ENCODE data around the gene ZIC2. TPM values are rescaled to one million over a fixed set of nuclear protein-coding genes. Genes with fewer than 3 reads are reported as not detected.
A peak's percentile ranks its signal among the peaks of the same experiment; 100 is the strongest.

Gene ZIC2
- total RNA-seq, 1 donor from 2014 or later, result 1.8 TPM

DNA sequence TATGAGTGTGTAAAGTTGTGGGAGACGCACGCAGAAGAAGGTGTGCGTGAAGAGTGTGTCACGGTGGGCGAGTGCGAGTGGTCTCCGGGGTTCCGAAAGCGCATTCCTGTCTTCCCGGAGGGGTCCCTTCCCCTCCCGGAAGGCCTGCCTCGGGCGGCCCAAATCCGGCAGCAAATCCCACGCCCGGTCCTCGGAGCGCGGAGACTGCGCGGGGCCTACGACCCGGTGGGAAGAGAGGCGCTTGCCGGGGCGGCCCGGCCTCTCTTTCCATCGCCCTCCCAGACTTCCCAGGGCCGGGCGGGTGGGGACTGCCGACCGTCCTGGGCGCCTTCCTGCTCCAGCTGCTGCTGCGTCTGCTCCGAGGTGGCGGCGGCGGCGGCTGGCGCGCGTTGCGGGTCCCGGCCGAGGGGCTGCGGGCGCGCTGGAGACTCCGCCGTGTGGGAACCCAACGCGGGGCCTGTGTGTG lies 12.1 kb upstream of the ZIC2 start:
- Mint-ChIP-seq H3K36me3 (ENCODE audit: low read depth, unreplicated experiment) (peaks cover 3% of the 10 kb centered on the region), H3K4me3 (ENCODE audit: unreplicated experiment) (peak overlapping the region; percentile 64), H3K27ac (ENCODE audit: unreplicated experiment) (peak overlapping the region; percentile 97), H3K27me3 (ENCODE audit: low read depth, unreplicated experiment) (peaks cover 65% of the 10 kb centered on the region), H3K9me3 (ENCODE audit: unreplicated experiment) (peaks cover 22% of the 10 kb centered on the region), H3K4me1 (ENCODE audit: low read depth, unreplicated experiment) (no peaks in the 10 kb centered on the region)
- peaks cover 32% of the 10 kb centered on the region for H3K79me2 ChIP-seq (ENCODE audit: insufficient read depth, low read length)
- H3K4me2 ChIP-seq (ENCODE audit: low read length), result peak overlapping the region; percentile 80
- TF ChIP-seq EZH2 (IDR thresholded peaks at IDR 0.05; ENCODE audit: insufficient read depth, low read length), result peak; percentile 96
- TF ChIP-seq CTCF (IDR thresholded peaks at IDR 0.05; ENCODE audit: insufficient read depth, low read depth, low read length), result no peak
- no peaks in the 10 kb centered on the region for H4K20me1 ChIP-seq (ENCODE audit: insufficient read depth, low read length)
- H3K27ac ChIP-seq (ENCODE audit: low read depth, low read length), result peak overlapping the region; percentile 58
- H3K9me3 ChIP-seq (ENCODE audit: insufficient read depth, low read depth, low read length), result peaks cover 4% of the 10 kb centered on the region
- DNase-seq (ENCODE audit: low read depth) (no peak), FAIRE-seq (no peak)
- peak overlapping the region; percentile 79 for H3K9ac ChIP-seq (ENCODE audit: low read length)
- H3K36me3 ChIP-seq (ENCODE audit: insufficient read depth, low read length), result no peaks in the 10 kb centered on the region
- peak overlapping the region; percentile 55 for H2AFZ ChIP-seq (ENCODE audit: low read depth, low read length)
- peaks cover 70% of the 10 kb centered on the region for H3K27me3 ChIP-seq (ENCODE audit: insufficient read depth, low read length)
- peaks cover 11% of the 10 kb centered on the region for H3K4me1 ChIP-seq (ENCODE audit: insufficient read depth, low read length)
- peak overlapping the region; percentile 47 for H3K4me3 ChIP-seq (ENCODE audit: insufficient read depth, low read depth, low read length)

DNA sequence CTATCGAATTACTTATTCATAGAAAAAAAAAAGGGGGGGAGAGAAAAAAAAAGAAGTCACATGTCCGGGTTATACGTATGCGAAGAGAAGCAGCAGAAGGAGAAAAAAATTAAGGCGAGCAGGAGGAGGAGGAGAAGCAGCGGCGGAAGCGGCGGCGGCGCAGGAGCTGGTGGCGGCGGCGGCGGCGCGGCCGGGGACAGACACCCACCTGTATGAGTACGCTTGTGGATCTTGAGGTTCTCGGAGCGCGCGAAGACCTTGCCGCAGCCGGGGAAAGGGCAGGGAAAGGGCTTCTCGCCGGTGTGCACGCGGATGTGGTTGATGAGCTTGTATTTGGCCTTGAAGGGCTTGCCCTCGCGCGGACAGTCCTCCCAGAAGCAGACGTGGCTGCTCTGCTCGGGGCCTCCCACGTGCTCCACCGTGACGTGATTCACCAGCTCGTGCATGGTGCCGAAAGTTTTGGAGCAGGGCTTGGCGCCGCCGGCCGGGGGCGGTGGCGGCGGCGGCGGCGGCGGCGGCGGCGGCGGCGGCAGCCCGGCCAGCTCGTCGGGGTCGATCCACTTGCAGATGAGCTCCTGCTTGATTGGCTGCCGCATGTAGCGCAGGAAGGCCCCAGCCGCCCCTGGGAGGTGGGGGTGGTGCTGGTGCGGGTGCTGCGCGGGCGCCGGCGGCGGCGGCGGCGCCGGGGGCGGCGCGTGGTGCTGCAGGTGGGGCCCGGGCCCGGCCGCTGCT lies 11.5 kb upstream of the ZIC2 start:
- peaks cover 32% of the 10 kb centered on the region for H3K79me2 ChIP-seq (ENCODE audit: insufficient read depth, low read length)
- DNase-seq (ENCODE audit: low read depth), result no peak
- no peak for TF ChIP-seq CTCF (IDR thresholded peaks at IDR 0.05; ENCODE audit: insufficient read depth, low read depth, low read length)
- no peak for TF ChIP-seq EZH2 (IDR thresholded peaks at IDR 0.05; ENCODE audit: insufficient read depth, low read length)
- H3K36me3 ChIP-seq (ENCODE audit: insufficient read depth, low read length), result no peaks in the 10 kb centered on the region
- H2AFZ ChIP-seq (ENCODE audit: low read depth, low read length), result peak overlapping the region; percentile 74
- peak overlapping the region; percentile 52 for H3K27ac ChIP-seq (ENCODE audit: low read depth, low read length)
- peaks cover 11% of the 10 kb centered on the region for H3K4me1 ChIP-seq (ENCODE audit: insufficient read depth, low read length)
- H3K4me1 Mint-ChIP-seq (ENCODE audit: low read depth, unreplicated experiment), result no peaks in the 10 kb centered on the region
- H3K4me2 ChIP-seq (ENCODE audit: low read length), result peak overlapping the region; percentile 80
- H3K27me3 ChIP-seq (ENCODE audit: insufficient read depth, low read length), result peaks cover 74% of the 10 kb centered on the region
- peak overlapping the region; percentile 79 for H3K9ac ChIP-seq (ENCODE audit: low read length)
- H3K36me3 Mint-ChIP-seq (ENCODE audit: low read depth, unreplicated experiment), result peaks cover 3% of the 10 kb centered on the region
- peaks cover 71% of the 10 kb centered on the region for H3K27me3 Mint-ChIP-seq (ENCODE audit: low read depth, unreplicated experiment)
- peak overlapping the region; percentile 64 for H3K4me3 Mint-ChIP-seq (ENCODE audit: unreplicated experiment)
- H3K9me3 Mint-ChIP-seq (ENCODE audit: unreplicated experiment), result peaks cover 26% of the 10 kb centered on the region
- FAIRE-seq, result no peak
- H3K9me3 ChIP-seq (ENCODE audit: insufficient read depth, low read depth, low read length), result peaks cover 4% of the 10 kb centered on the region
- no peak overlapping the region for H3K27ac Mint-ChIP-seq (ENCODE audit: unreplicated experiment)
- peak overlapping the region; percentile 47 for H3K4me3 ChIP-seq (ENCODE audit: insufficient read depth, low read depth, low read length)
- no peaks in the 10 kb centered on the region for H4K20me1 ChIP-seq (ENCODE audit: insufficient read depth, low read length)

All from astrocyte (in vitro differentiated cells and primary cell).